GM21737 (cell line): ENCODE results near the gene CPM.
"Not testable (repeated sequence)": the region's sequence is repeated elsewhere in the genome, so short reads cannot be mapped to it uniquely, and the experiment has no call there.

Source experiments
- ATAC-seq: cut with Tn5 transposase; IDR thresholded peaks from one replicate; pipeline ENCODE4 v1.9.1; 2021; ENCODE audit warnings: mild to moderate bottlenecking, moderate library complexity; ENCODE audit not compliant: unreplicated experiment

CPM gene

GRCh38 chr12:68809190-68810026, 123.6 kb downstream of the CPM start:
- no peak for ATAC-seq

GRCh38 chr12:68808388-68809189, 124.4 kb downstream of the CPM start:
- peak; percentile 50 for ATAC-seq

GRCh38 chr12:68807576-68808387, 125.2 kb downstream of the CPM start, which contains the start of gene MDM2:
MDM2 (plus strand) TSS chr12:68808177; CDS start chr12:68808478, 301 bp downstream.
- ATAC-seq, result peak; percentile 80

GRCh38 chr12:68807274-68807575, 125.7 kb downstream of the CPM start:
- not testable (repeated sequence) for ATAC-seq

- ATAC-seq, result no peak
These were observed 126.3 kb downstream of the CPM start for GRCh38 chr12:68806488-68807237.

- no peak for ATAC-seq
These were observed 127.3 kb downstream of the CPM start for GRCh38 chr12:68805592-68806120.

- ATAC-seq, result no peak
These were observed 128.0 kb downstream of the CPM start for GRCh38 chr12:68804657-68805591.

- ATAC-seq, result no peak
These were observed 128.9 kb downstream of the CPM start for GRCh38 chr12:68803948-68804656.

- not testable (repeated sequence) for ATAC-seq
These were observed 129.9 kb downstream of the CPM start for GRCh38 chr12:68802911-68803651.

- ATAC-seq, result not testable (repeated sequence)
These were observed 130.6 kb downstream of the CPM start for GRCh38 chr12:68802372-68802745.
